GM23338 (cell line): Measurements from ENCODE around the gene HHAT. TPM values are rescaled to one million over a fixed set of nuclear protein-coding genes. Genes with fewer than 3 reads are reported as not detected.

Experiments used
- ATAC-seq: fragments of 200-7000 bp; cut with Tn5 transposase; 3 replicates; pipeline ENCODE4 v1.9.1; 2020
- DNase-seq: peaks from one replicate; pipeline ENCODE4 v3.0.0-alpha.2; 2015; ENCODE audit warnings: low spot score
- H2AFZ ChIP-seq: fragments of 200-600 bp; sonication (generic); 2 replicates; pipeline ENCODE4 v1.8.0; 2016; ENCODE audit warnings: antibody characterized with exemption, mild to moderate bottlenecking, moderate library complexity
- H3F3A ChIP-seq: fragments of 200-600 bp; sonication (generic); replicated peaks from 2 replicates; pipeline ENCODE4 v1.8.0; 2017; ENCODE audit warnings: antibody characterized with exemption, mixed run types, low read depth
- H3K27ac ChIP-seq: fragments of 200-600 bp; sonication (generic); 2 replicates; pipeline ENCODE4 v1.6.1; 2016; ENCODE audit warnings: low read depth
- H3K27me3 ChIP-seq: fragments of 200-600 bp; sonication (generic); 2 replicates; pipeline ENCODE4 v1.8.0; 2016; ENCODE audit warnings: mild to moderate bottlenecking, mixed run types, moderate library complexity; ENCODE audit not compliant: insufficient read depth
- H3K36me3 ChIP-seq: fragments of 200-600 bp; sonication (generic); 2 replicates; pipeline ENCODE4 v1.8.0; 2016; ENCODE audit warnings: mild to moderate bottlenecking; ENCODE audit not compliant: insufficient read depth
- H3K4me1 ChIP-seq: fragments of 200-600 bp; sonication (generic); 2 replicates; pipeline ENCODE4 v1.8.0; 2016; ENCODE audit warnings: mild to moderate bottlenecking, moderate library complexity; ENCODE audit not compliant: insufficient read depth
- H3K4me2 ChIP-seq: fragments of 200-600 bp; sonication (generic); 2 replicates; pipeline ENCODE4 v1.7.1; 2017; ENCODE audit warnings: mixed run types
- H3K4me3 ChIP-seq: fragments of 200-600 bp; sonication (generic); 2 replicates; pipeline ENCODE4 v1.6.1; 2016; ENCODE audit warnings: mixed run types
- H3K79me2 ChIP-seq: fragments of 200-600 bp; sonication (generic); replicated peaks from 2 replicates; pipeline ENCODE4 v1.8.0; 2017; ENCODE audit warnings: mild to moderate bottlenecking; ENCODE audit not compliant: insufficient read depth
- H3K9me2 ChIP-seq: fragments of 200-600 bp; sonication (generic); 2 replicates; pipeline ENCODE4 v1.8.0; 2017; ENCODE audit not compliant: insufficient read depth
- H4K20me1 ChIP-seq: fragments of 200-600 bp; sonication (generic); replicated peaks from 2 replicates; pipeline ENCODE4 v1.8.0; 2017; ENCODE audit warnings: mild to moderate bottlenecking; ENCODE audit not compliant: insufficient read depth
- H3K27ac Mint-ChIP-seq: 2 replicates; pipeline ENCODE4 v1.8.0; 2020; ENCODE audit warnings: inconsistent platforms, mild to moderate bottlenecking, moderate library complexity, mixed read lengths
- H3K27me3 Mint-ChIP-seq: 3 replicates; pipeline ENCODE4 v1.8.0; 2022; ENCODE audit warnings: low read depth, mild to moderate bottlenecking, moderate library complexity, mixed read lengths, inconsistent platforms; ENCODE audit not compliant: insufficient read depth, poor library complexity
- H3K36me3 Mint-ChIP-seq: 3 replicates; pipeline ENCODE4 v1.8.0; 2021; ENCODE audit warnings: low read depth, mild to moderate bottlenecking, inconsistent platforms, moderate library complexity, mixed read lengths
- H3K4me1 Mint-ChIP-seq: 3 replicates; pipeline ENCODE4 v1.8.0; 2020; ENCODE audit warnings: mild to moderate bottlenecking, inconsistent platforms, mixed read lengths
- H3K4me3 Mint-ChIP-seq: 3 replicates; pipeline ENCODE4 v1.8.0; 2021; ENCODE audit warnings: moderate library complexity, mild to moderate bottlenecking, inconsistent platforms, mixed read lengths
- H3K9me3 Mint-ChIP-seq: 3 replicates; pipeline ENCODE4 v1.8.0; 2020; ENCODE audit warnings: moderate library complexity, mild to moderate bottlenecking, inconsistent platforms, mixed read lengths
- CREB1 ChIP-seq: fragments of 250-450 bp; sonication (Bioruptor Pico); IDR thresholded peaks from 2 replicates; pipeline ENCODE4 v1.5.0; 2020; ENCODE audit warnings: low read depth, mild to moderate bottlenecking, moderate library complexity
- CTCF ChIP-seq, 2 experiments: fragments of 200-600 bp in 1 of 2; sonication (generic) in 1 of 2; conservative IDR thresholded peaks; 2 replicates each; pipeline versions ENCODE4 v1.5.1 to v1.6.1; 2016 to 2017; ENCODE audit warnings: antibody characterized with exemption in 2 of 2, low read depth in 2 of 2, mild to moderate bottlenecking in 2 of 2, moderate library complexity in 1 of 2
- ETS1 ChIP-seq: IDR thresholded peaks from 2 replicates; pipeline ENCODE4 v1.6.1; 2016; ENCODE audit warnings: antibody characterized with exemption
- EZH2phosphoT487 ChIP-seq: fragments of 200-600 bp; sonication (generic); IDR thresholded peaks from one replicate; pipeline ENCODE4 v1.8.1; 2018; ENCODE audit warnings: antibody characterized with exemption; ENCODE audit not compliant: unreplicated experiment
- JUNB ChIP-seq: IDR thresholded peaks from one replicate; pipeline ENCODE4 v1.6.1; 2016; ENCODE audit warnings: antibody characterized with exemption; ENCODE audit not compliant: unreplicated experiment
- STAT1 ChIP-seq: IDR thresholded peaks from one replicate; pipeline ENCODE4 v1.6.1; 2016; ENCODE audit warnings: antibody characterized with exemption; ENCODE audit not compliant: unreplicated experiment
- ZNF331 ChIP-seq: fragments of 250-450 bp; sonication (Bioruptor Pico); IDR thresholded peaks from 2 replicates; pipeline ENCODE4 v1.5.0; 2020; ENCODE audit warnings: low read depth, mild to moderate bottlenecking, moderate library complexity
- polyA plus RNA-seq: library from polyadenylated mRNA; unstranded; fragments of >200 nt; fragmentation: Nextera tagmentation; extraction: Ambion mirVana; gene quantifications from 2 replicates; pipeline ENCODE4 v1.2.1, GENCODE V29; 2016
- total RNA-seq: library from RNA; depleted of rRNA; stranded (reverse); fragments of >200 nt; shearing (Covaris generic); gene quantifications from 2 replicates; pipeline ENCODE4 v1.2.3, GENCODE V29; 2014
- TF ChIP-seq, protein P1 (sequence below): fragments of 250-450 bp; sonication (Bioruptor Pico); IDR thresholded peaks from 2 replicates; pipeline ENCODE4 v1.5.0; 2020; ENCODE audit warnings: mild to moderate bottlenecking, moderate library complexity

The HHAT gene
- total and polyA plus RNA-seq, 2 experiments from 2014 or later = 0.11 to 0.66 TPM

DNA sequence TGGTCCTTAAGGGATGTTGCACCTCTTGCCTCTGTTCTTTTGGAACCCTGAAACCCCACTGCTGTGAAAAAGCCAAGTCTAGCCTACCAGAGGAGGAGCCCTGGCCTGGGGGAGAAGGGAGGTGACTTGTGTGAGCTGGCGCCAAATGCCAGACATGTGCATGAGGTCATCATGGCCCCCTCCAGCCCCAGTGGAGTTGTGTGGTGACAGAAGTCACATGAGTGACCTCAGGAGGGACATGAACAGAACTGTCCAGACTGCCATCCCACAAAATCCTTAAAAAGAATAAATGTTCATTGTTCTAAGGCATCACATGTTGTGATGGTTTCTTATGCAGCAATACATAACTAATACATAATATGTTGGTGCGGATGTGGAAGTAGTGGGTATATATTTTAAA lies 10.8 kb downstream of the HHAT start (continued):
- TF ChIP-seq, protein P1, sequence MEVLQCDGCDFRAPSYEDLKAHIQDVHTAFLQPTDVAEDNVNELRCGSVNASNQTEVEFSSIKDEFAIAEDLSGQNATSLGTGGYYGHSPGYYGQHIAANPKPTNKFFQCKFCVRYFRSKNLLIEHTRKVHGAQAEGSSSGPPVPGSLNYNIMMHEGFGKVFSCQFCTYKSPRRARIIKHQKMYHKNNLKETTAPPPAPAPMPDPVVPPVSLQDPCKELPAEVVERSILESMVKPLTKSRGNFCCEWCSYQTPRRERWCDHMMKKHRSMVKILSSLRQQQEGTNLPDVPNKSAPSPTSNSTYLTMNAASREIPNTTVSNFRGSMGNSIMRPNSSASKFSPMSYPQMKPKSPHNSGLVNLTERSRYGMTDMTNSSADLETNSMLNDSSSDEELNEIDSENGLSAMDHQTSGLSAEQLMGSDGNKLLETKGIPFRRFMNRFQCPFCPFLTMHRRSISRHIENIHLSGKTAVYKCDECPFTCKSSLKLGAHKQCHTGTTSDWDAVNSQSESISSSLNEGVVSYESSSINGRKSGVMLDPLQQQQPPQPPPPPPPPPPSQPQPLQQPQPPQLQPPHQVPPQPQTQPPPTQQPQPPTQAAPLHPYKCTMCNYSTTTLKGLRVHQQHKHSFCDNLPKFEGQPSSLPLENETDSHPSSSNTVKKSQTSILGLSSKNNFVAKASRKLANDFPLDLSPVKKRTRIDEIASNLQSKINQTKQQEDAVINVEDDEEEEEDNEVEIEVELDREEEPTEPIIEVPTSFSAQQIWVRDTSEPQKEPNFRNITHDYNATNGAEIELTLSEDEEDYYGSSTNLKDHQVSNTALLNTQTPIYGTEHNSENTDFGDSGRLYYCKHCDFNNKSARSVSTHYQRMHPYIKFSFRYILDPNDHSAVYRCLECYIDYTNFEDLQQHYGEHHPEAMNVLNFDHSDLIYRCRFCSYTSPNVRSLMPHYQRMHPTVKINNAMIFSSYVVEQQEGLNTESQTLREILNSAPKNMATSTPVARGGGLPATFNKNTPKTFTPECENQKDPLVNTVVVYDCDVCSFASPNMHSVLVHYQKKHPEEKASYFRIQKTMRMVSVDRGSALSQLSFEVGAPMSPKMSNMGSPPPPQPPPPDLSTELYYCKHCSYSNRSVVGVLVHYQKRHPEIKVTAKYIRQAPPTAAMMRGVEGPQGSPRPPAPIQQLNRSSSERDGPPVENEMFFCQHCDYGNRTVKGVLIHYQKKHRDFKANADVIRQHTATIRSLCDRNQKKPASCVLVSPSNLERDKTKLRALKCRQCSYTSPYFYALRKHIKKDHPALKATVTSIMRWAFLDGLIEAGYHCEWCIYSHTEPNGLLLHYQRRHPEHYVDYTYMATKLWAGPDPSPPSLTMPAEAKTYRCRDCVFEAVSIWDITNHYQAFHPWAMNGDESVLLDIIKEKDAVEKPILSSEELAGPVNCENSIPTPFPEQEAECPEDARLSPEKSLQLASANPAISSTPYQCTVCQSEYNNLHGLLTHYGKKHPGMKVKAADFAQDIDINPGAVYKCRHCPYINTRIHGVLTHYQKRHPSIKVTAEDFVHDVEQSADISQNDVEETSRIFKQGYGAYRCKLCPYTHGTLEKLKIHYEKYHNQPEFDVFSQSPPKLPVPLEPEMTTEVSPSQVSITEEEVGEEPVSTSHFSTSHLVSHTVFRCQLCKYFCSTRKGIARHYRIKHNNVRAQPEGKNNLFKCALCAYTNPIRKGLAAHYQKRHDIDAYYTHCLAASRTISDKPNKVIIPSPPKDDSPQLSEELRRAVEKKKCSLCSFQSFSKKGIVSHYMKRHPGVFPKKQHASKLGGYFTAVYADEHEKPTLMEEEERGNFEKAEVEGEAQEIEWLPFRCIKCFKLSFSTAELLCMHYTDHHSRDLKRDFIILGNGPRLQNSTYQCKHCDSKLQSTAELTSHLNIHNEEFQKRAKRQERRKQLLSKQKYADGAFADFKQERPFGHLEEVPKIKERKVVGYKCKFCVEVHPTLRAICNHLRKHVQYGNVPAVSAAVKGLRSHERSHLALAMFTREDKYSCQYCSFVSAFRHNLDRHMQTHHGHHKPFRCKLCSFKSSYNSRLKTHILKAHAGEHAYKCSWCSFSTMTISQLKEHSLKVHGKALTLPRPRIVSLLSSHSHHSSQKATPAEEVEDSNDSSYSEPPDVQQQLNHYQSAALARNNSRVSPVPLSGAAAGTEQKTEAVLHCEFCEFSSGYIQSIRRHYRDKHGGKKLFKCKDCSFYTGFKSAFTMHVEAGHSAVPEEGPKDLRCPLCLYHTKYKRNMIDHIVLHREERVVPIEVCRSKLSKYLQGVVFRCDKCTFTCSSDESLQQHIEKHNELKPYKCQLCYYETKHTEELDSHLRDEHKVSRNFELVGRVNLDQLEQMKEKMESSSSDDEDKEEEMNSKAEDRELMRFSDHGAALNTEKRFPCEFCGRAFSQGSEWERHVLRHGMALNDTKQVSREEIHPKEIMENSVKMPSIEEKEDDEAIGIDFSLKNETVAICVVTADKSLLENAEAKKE = no peak
- TF ChIP-seq STAT1 (no peak), EZH2phosphoT487 (no peak), ZNF331 (CRISPR knock-in tag) (no peak)

DNA sequence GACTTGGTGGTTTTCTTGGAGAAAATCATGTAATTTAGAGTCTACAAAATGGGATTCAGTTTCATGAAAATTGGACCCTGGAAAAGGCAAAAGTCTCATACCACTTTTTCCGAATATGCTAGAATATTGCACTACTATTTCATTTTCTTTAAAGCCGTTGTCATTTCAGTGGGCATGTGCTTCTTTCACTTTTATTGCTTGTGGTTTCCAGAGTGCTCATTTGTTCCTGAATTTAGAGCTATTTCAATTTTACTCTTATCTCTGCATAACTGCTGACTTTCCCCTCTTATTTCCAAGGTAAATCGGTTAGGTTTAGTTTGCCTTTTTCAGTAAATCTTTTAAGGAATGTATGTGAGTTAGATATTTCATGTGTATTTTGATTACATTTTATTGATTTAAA lies 11.6 kb downstream of the HHAT start:
- H3K79me2 ChIP-seq = no peaks in the 10 kb centered on the region
- peaks cover 4% of the 10 kb centered on the region; the same call in 1 of the 2 replicates for H3K4me1 ChIP-seq
- H2AFZ ChIP-seq = no peak overlapping the region
- H3K27me3 Mint-ChIP-seq = no peaks in the 10 kb centered on the region
- no peaks in the 10 kb centered on the region for H3K9me3 Mint-ChIP-seq
- H3F3A ChIP-seq = no peaks in the 10 kb centered on the region
- H4K20me1 ChIP-seq = no peaks in the 10 kb centered on the region
- H3K27ac Mint-ChIP-seq = no peak overlapping the region
- no peak overlapping the region for H3K4me3 Mint-ChIP-seq
- H3K27me3 ChIP-seq = 0 out of 2 replicates have a peak, but pooled peaks cover 5% of the 10 kb centered on the region
- no peaks in the 10 kb centered on the region for H3K36me3 Mint-ChIP-seq
- H3K4me3 ChIP-seq = no peak overlapping the region
- H3K4me1 Mint-ChIP-seq = no peaks in the 10 kb centered on the region
- H3K4me2 ChIP-seq = no peak overlapping the region
- no peak overlapping the region for H3K27ac ChIP-seq
- H3K36me3 ChIP-seq = no peaks in the 10 kb centered on the region
- no peaks in the 10 kb centered on the region for H3K9me2 ChIP-seq
- ATAC-seq (no peak), DNase-seq (no peak)
- TF ChIP-seq ZNF331 (CRISPR knock-in tag) = no peak
- TF ChIP-seq CREB1 (CRISPR knock-in tag) = no peak
- TF ChIP-seq ETS1 = no peak
- TF ChIP-seq STAT1 = no peak
- TF ChIP-seq EZH2phosphoT487 = no peak
- TF ChIP-seq JUNB = no peak
- no peak for TF ChIP-seq CTCF (conservative IDR thresholded peaks at IDR 0.05; ENCODE audit: low read depth in 2 of 2)
